SU-DHL-6 (cell line): ENCODE data around the gene EFNA5.

Experiments
- H2AFZ ChIP-seq: fragments of 200-600 bp; sonication (generic); 2 replicates; pipeline ENCODE4 v1.6.1; 2014; ENCODE audit warnings: low read depth, mild to moderate bottlenecking, moderate library complexity, mixed read lengths, antibody characterized with exemption, low read length; ENCODE audit not compliant: severe bottlenecking
- H3F3A ChIP-seq: fragments of 200-600 bp; shearing (Covaris generic); 2 replicates; pipeline ENCODE4 v1.6.0; 2016; ENCODE audit warnings: antibody characterized with exemption, mild to moderate bottlenecking; ENCODE audit not compliant: insufficient read depth
- H3K27ac ChIP-seq: fragments of 200-600 bp; sonication (generic); 2 replicates; pipeline ENCODE4 v1.5.1; 2016; ENCODE audit warnings: low read depth, mild to moderate bottlenecking, low read length, moderate library complexity, mixed read lengths
- H3K27me3 ChIP-seq: fragments of 200-600 bp; sonication (generic), shearing (Covaris generic); 2 replicates; pipeline ENCODE4 v1.6.0; 2014; ENCODE audit warnings: mild to moderate bottlenecking, low read length
- H3K36me3 ChIP-seq: fragments of 200-600 bp; sonication (generic); 2 replicates; pipeline ENCODE4 v1.6.1; 2014; ENCODE audit warnings: mild to moderate bottlenecking, low read length, mixed read lengths
- H3K4me2 ChIP-seq: fragments of 300-600, 200-600 bp; shearing (Covaris generic), sonication (generic); 2 replicates; pipeline ENCODE4 v1.6.0; 2014; ENCODE audit warnings: low read length, low read depth, mild to moderate bottlenecking; ENCODE audit not compliant: poor library complexity, severe bottlenecking
- H3K4me3 ChIP-seq: fragments of 200-600 bp; sonication (generic); 2 replicates; pipeline ENCODE4 v1.5.1; 2014; ENCODE audit warnings: antibody characterized with exemption, low read length, mild to moderate bottlenecking, mixed read lengths; ENCODE audit not compliant: insufficient read depth, poor library complexity, severe bottlenecking
- H3K79me2 ChIP-seq: fragments of 200-600 bp; sonication (generic); 2 replicates; pipeline ENCODE4 v1.6.1; 2014; ENCODE audit warnings: mild to moderate bottlenecking, low read length, moderate library complexity; ENCODE audit not compliant: insufficient read depth
- H3K9ac ChIP-seq: fragments of 200-600 bp; sonication (generic); 2 replicates; pipeline ENCODE4 v1.7.0; 2014; ENCODE audit warnings: mild to moderate bottlenecking, low read length
- H3K9me2 ChIP-seq: fragments of 200-600 bp; sonication (generic); replicated peaks from 2 replicates; pipeline ENCODE4 v1.6.1; 2014; ENCODE audit warnings: low read length; ENCODE audit not compliant: insufficient read depth
- H3K9me3 ChIP-seq: fragments of 200-600 bp; sonication (generic); 2 replicates; pipeline ENCODE4 v1.6.1; 2014; ENCODE audit warnings: low read length, mixed read lengths; ENCODE audit not compliant: insufficient read depth
- H4K20me1 ChIP-seq: fragments of 200-600 bp; sonication (generic); 2 replicates; pipeline ENCODE4 v1.6.1; 2014; ENCODE audit warnings: low read depth, mild to moderate bottlenecking, antibody characterized with exemption, low read length, moderate library complexity, mixed read lengths
- EZH2phosphoT487 ChIP-seq: fragments of 200-600 bp; sonication (generic), shearing (Covaris generic); conservative IDR thresholded peaks from 2 replicates; pipeline ENCODE4 v1.6.1; 2018; ENCODE audit warnings: mild to moderate bottlenecking, antibody characterized with exemption, low read length, moderate library complexity, mixed read lengths
- TF ChIP-seq, protein P1 (sequence below): fragments of 200-600 bp; sonication (generic); IDR thresholded peaks from one replicate; pipeline ENCODE4 v1.5.1; 2017; ENCODE audit warnings: antibody characterized with exemption, mild to moderate bottlenecking, low read length, moderate library complexity; ENCODE audit not compliant: insufficient read depth, poor library complexity, severe bottlenecking

The EFNA5 gene

GRCh38 chr5:107704681-107705401 lies 34.1 kb upstream of the EFNA5 start:
- no peaks in the 10 kb centered on the region; the same call in 1 of the 2 replicates for H3K36me3 ChIP-seq
- no peaks in the 10 kb centered on the region for H3K27me3 ChIP-seq
- no peak overlapping the region for H3K9ac ChIP-seq
- H2AFZ ChIP-seq, result no peak overlapping the region
- no peaks in the 10 kb centered on the region for H3F3A ChIP-seq
- H4K20me1 ChIP-seq, result no peaks in the 10 kb centered on the region
- TF ChIP-seq EZH2phosphoT487, result no peak
- TF ChIP-seq, protein P1, sequence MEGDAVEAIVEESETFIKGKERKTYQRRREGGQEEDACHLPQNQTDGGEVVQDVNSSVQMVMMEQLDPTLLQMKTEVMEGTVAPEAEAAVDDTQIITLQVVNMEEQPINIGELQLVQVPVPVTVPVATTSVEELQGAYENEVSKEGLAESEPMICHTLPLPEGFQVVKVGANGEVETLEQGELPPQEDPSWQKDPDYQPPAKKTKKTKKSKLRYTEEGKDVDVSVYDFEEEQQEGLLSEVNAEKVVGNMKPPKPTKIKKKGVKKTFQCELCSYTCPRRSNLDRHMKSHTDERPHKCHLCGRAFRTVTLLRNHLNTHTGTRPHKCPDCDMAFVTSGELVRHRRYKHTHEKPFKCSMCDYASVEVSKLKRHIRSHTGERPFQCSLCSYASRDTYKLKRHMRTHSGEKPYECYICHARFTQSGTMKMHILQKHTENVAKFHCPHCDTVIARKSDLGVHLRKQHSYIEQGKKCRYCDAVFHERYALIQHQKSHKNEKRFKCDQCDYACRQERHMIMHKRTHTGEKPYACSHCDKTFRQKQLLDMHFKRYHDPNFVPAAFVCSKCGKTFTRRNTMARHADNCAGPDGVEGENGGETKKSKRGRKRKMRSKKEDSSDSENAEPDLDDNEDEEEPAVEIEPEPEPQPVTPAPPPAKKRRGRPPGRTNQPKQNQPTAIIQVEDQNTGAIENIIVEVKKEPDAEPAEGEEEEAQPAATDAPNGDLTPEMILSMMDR, result no peak
- no peaks in the 10 kb centered on the region for H3K9me3 ChIP-seq
- no peak overlapping the region for H3K4me3 ChIP-seq
- no peak overlapping the region for H3K27ac ChIP-seq
- no peak overlapping the region for H3K4me2 ChIP-seq
- H3K9me2 ChIP-seq, result no peaks in the 10 kb centered on the region
- no peaks in the 10 kb centered on the region for H3K79me2 ChIP-seq

DNA sequence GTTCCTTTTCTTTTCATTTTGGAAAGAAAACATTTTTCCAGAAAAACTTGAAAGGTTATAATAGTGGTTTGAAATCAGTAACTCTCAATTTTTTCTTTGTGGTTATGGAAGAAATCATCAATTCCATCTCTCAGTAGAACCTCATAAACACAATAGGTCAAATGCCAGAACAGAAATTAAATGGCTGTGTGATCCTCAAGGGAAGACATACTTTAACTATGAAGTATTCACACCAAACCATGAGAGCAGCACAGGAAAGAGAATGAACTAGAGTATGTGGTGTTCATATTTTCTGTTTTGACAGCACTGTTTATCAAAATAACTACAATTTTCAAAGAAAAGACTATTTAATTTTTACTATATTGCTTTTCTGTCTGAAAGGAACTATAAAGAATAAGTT lies 29.7 kb upstream of the EFNA5 start:
- H3K36me3 ChIP-seq, result no peaks in the 10 kb centered on the region

DNA sequence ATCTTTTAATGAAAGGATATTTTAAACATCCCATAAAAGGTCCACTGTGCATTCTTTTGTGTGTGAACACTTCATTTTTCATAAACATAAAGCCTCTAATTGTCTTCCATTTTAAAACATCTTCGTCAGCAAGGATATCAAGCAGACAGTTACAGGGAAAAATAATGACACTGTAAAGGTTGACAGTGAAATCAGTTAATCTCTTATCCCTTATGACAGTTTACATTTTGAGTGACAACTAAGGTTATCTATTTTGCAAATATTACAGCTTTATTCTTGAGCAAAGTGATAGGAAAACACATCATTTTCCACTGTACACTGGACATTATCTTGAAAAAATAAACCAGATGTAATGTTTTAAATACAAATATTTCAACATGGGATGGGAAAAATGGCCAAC lies 28.7 kb upstream of the EFNA5 start:
- Histone ChIP-seq H2AFZ (no peak overlapping the region), H3K27ac (no peak overlapping the region), H3K4me3 (no peak overlapping the region), H3K4me2 (no peak overlapping the region), H3F3A (no peaks in the 10 kb centered on the region), H4K20me1 (no peaks in the 10 kb centered on the region), H3K9me2 (no peaks in the 10 kb centered on the region), H3K9ac (no peak overlapping the region), H3K36me3 (no peaks in the 10 kb centered on the region), H3K9me3 (no peaks in the 10 kb centered on the region), H3K79me2 (no peaks in the 10 kb centered on the region), H3K27me3 (no peaks in the 10 kb centered on the region)
- no peak for TF ChIP-seq EZH2phosphoT487

More for the DNA sequence above, 29.7 kb upstream of the EFNA5 start:
- Histone ChIP-seq H2AFZ (no peak overlapping the region), H3K4me3 (no peak overlapping the region), H3K9me2 (no peaks in the 10 kb centered on the region), H3K9me3 (no peaks in the 10 kb centered on the region), H3K9ac (no peak overlapping the region), H4K20me1 (no peaks in the 10 kb centered on the region), H3K79me2 (no peaks in the 10 kb centered on the region), H3F3A (no peaks in the 10 kb centered on the region), H3K4me2 (no peak overlapping the region), H3K27ac (no peak overlapping the region), H3K27me3 (no peaks in the 10 kb centered on the region)
- TF ChIP-seq, protein P1, result no peak
- TF ChIP-seq EZH2phosphoT487, result no peak

DNA sequence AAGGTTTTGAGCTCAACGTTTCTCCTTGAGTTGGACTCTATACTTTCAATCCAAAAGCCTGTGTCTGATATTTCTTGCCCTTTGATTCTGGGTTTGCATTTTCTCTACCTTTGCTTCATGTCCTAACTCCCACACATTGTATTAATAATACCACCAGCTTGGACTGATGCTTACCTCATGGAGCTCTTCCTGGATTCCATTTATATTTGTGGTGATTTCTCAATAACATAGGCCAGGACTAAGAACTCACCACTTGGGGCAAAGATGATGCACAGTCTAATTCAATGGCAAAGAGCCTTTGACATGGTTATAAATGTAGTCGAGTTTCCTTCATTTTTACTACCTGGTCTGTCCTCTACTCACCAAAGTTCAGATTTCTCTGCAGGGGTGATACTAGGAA lies 27.5 kb upstream of the EFNA5 start:
- no peak for TF ChIP-seq EZH2phosphoT487
- TF ChIP-seq, protein P1, result no peak
- H3F3A ChIP-seq, result no peaks in the 10 kb centered on the region
- H3K27ac ChIP-seq, result no peak overlapping the region

More for the DNA sequence above, 27.5 kb upstream of the EFNA5 start:
- Histone ChIP-seq H3K79me2 (no peaks in the 10 kb centered on the region), H4K20me1 (no peaks in the 10 kb centered on the region), H3K9me2 (no peaks in the 10 kb centered on the region), H3K9me3 (no peaks in the 10 kb centered on the region), H3K27me3 (no peaks in the 10 kb centered on the region), H3K4me2 (no peak overlapping the region), H2AFZ (no peak overlapping the region), H3K4me3 (no peak overlapping the region), H3K9ac (no peak overlapping the region), H3K36me3 (no peaks in the 10 kb centered on the region)
